NCI-H1436 (cell line): ENCODE measurements around the gene BST1.

ENCODE experiments used
- DNase-seq: peaks from one replicate; lab custom pipeline; 2025; lab: John Stamatoyannopoulos, UW

The BST1 gene, protein sequence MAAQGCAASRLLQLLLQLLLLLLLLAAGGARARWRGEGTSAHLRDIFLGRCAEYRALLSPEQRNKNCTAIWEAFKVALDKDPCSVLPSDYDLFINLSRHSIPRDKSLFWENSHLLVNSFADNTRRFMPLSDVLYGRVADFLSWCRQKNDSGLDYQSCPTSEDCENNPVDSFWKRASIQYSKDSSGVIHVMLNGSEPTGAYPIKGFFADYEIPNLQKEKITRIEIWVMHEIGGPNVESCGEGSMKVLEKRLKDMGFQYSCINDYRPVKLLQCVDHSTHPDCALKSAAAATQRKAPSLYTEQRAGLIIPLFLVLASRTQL

GRCh38 chr4:15702941-15703403, at the start of gene BST1:
BST1 (plus strand) TSS chr4:15703065; CDS start chr4:15703145, 80 bp downstream.
- no peak for DNase-seq

- no peak for DNase-seq
Observed at GRCh38 chr4:15653420-15653819, 49.4 kb upstream of the BST1 start.

DNA sequence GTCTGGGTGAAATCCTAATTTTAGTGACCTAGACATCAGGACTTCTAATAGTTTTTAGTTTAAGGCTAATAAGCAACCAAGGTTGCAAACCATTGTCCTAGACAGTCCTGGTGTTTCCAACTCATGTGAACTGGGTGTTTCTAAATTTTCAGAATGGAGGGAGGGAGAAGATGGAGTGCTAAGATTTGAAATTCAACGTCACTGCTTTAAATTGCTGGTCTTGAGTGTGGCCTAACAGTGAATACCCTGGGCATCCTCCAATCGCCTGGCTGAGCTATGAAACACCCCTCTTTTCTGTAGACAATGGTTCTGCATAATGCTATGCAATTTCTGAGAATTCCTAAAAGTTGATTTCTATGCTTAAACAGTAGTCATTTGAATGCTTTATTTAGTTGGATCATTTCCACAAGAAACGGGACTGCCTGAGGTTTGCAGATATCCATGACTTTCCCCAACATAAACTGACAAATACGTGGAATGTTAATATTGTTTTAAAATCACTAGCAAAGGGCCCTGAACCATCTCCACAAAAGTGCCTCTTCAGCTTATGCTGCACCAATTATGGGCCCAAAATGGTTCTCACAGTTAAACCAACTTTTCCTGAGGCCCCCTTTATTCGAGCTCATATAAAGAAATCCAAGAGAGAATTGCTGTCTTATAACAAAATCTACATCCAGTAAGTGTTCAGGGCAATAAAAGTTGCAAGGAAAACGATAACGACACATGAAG, 48.8 kb upstream of the BST1 start:
- no peak for DNase-seq

DNA sequence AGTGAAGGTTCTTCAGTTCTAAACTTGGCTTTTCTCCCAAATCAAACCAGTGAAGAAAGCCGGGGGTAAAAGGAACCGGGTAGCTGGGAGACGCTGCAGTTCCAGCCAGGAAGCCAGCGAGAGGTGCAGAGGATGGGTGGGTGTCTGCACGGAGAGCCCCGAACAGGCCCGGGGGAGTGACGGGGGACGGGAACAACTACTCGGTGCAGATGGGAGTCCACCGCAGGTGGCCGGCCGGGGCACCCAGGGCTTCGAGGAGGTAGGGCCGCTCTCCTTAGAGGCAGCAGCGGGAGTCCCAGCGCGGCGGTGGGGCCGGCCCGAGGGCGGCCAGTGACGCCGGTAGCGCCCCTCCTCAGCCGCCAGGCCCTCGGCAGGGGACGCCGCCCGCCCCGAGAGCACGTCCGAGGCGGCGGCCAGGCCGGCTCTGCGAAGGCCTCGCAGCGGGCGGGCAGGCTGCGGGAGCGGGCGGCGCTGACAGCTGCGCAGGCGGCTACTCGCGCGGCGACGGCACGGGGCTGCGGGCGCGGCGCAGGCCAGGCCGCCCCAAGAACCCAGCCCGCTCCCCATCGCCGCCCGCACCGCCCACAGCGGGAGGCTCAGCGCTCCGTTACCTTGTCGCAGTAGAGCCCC, 48.2 kb upstream of the BST1 start:
- no peak for DNase-seq

GRCh38 chr4:15655223-15656037, 47.4 kb upstream of the BST1 start, which contains the start of gene FBXL5:
FBXL5 (minus strand) TSS chr4:15655357; CDS start chr4:15655287, 70 bp downstream.
- peak; percentile 55 for DNase-seq

GRCh38 chr4:15656038-15656470, 46.8 kb upstream of the BST1 start:
- peak; percentile 41 for DNase-seq

DNA sequence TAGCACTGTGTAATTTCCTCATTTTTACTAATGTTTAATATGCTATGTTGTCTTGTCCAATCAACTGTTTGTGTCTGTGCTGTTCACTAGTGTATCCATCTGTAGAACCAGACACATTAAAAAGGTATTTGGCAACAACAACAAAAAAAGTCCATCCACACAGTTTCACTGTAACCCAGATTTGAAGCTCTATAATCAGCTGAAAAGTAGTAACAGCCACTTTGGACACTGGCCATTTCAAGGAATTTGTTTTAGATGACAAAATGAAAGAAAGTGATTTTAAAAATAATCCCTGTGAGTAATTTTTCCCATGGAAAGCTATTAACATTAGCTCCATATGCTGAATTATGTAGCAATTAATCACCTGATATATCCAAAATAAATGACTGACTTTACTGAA, 45.5 kb upstream of the BST1 start:
- no peak for DNase-seq

- DNase-seq = no peak
Observed at GRCh38 chr4:15658136-15658770, 44.6 kb upstream of the BST1 start.

- DNase-seq = no peak
Observed at GRCh38 chr4:15658781-15659180, 44.1 kb upstream of the BST1 start.

- no peak for DNase-seq
Observed at GRCh38 chr4:15659768-15660570, 42.9 kb upstream of the BST1 start.

DNA sequence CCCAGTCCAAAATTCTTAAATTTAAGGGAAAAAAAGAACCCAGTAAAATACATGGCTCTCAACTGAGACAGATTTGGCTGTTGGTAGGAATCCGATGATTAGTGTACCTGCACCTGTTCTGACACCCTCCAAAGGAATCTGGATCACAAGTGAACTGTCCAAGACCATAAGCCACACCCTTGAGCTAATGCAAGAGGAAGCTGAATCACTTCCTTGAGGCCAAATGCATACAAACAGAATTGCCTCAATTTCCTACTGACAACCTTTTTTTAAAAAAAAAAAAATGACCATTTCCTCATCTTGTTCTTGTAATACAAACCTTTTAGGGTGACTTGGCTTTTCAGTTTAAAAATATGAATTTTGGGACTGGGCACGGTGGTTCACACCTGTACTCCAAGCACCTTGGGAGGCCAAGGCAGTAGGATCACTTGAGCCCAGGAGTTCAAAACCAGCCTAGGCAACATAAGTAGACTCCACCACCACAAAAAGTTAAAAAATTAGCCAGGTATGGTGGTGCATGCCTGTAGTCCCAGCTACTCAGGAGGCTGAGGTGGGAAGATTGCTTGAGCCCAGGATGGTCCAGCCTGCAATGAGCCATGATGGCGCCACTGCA, 37.0 kb upstream of the BST1 start:
- DNase-seq = no peak

GRCh38 chr4:15667006-15667405, 35.9 kb upstream of the BST1 start:
- DNase-seq = no peak

DNA sequence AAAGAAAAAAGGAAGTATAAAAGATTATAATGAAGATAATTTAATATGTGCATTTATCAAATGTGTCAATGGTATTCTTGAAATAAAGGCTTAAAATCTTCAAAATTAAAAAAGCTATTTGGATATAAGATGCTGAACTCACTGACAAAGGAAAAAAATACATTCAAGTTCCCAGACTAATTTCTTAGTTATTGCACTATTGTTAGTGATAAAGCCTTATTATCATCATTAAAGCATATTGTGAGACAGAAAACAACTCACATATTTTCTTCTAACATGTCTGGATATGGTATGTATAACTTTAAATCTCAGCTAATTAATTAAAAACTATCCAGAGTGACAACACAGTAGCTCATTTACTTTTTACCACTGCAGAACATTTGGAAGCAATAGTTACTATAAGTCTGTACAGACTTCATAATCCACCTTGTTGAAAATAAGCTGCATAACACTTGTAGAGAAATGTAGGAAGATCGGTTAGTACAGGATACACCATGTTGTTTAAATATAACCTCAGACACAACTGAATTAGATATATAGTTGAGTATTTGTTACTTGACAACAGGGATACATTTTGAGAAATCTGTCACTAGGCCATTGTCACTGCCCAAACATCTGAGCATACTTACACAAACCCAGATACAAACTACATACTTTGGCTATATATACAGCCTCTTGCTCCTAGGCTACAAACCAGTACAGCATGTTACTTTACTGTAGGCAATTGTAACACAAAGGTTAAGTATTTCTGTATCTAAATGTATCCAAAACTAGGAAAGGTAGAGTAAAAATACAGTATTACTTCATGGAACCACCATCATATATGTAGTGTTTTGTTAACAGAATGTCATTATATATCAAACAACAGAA, 34.1 kb upstream of the BST1 start:
- DNase-seq = no peak

- no peak for DNase-seq
Observed at GRCh38 chr4:15670576-15670975, 32.3 kb upstream of the BST1 start.

DNA sequence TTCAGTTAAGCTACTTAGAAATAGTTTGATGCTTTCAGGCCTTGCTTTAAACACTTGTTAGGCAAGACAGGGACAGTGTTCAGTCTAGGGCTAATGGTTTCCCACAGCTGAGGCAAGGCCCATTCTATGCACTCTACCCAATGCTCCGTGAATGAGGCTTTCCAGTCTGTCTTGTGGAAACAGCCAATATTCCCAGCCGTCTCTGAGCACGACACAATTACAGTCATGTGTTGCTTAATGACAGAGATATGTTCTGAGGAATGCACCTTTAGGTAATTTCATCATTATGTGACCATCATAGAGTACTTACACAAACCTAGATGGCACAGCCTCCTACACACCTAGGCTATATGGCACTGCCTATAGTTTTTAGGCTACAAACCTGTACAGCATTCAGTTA, 30.8 kb upstream of the BST1 start:
- no peak for DNase-seq

DNA sequence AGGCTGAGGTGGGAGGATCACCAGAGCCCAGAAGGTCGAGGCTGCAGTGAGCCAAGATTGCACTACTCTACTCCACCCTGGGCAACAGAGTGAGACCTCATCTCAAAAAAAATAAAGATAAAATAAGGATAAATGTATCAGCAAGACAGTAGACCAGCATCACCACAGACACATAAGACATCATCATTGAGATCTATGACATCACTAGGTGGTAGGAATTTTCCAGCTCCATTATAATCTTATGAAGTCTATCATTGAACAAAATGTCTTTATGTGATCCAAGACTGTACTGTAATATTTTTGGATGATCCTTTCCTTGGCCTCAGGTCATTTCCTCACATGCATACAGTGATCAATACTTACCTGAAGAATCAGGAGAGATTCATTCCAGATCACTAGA, 29.5 kb upstream of the BST1 start:
- DNase-seq = no peak

GRCh38 chr4:15674046-15674445, 28.8 kb upstream of the BST1 start:
- no peak for DNase-seq

DNA sequence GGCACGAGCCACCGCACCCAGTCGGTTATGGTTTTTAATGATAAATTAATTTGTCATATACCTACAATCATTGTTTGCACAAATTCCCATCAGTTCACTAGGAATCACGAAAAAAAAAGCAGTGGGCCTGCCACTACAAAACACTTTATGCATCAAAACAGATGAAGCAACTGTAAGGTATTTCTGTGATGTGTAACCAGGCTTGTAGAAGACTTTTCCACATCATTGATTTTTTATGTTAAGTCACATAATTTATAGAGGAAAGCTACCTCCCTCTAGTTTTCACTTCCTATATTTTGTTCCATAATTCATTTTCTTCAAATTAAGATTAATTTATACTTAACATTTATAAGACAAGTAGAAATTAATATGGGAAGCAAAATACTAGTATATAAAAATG, 27.9 kb upstream of the BST1 start:
- DNase-seq = no peak

DNA sequence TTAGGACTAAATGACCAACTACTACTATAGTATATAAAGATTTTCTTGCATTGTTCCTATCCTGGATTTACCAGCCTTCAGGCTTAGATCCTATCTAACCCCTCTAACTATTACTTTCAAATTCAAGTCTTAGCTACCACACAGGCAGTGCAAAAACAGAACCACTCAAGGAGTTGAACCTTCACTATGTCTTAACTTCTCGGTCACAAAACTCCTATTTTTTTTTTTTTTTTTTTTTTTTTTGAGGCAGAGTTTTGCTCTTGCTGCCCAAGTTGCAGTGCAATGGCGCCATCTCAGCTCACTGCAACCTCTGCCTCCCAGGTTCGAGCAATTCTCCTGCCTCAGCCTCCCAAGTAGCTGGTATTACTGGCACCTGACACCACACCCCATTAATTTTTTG, 27.5 kb upstream of the BST1 start:
- DNase-seq = no peak
